GM12875 (cell line): ENCODE data around the gene ATOSB.
"Not testable (repeated sequence)": the region's sequence is repeated elsewhere in the genome, so short reads cannot be mapped to it uniquely, and the experiment has no call there.

ENCODE experiments used
- H3K4me3 ChIP-seq: one replicate; pipeline ENCODE4 v1.5.1; 2011; ENCODE audit warnings: low read depth, low read length, control low read depth
- TF ChIP-seq, protein P1 (sequence below): IDR thresholded peaks from 2 replicates; pipeline ENCODE4 v1.5.1; 2011; ENCODE audit warnings: low read depth, mild to moderate bottlenecking, control low read depth, inconsistent platforms, low read length, moderate library complexity, borderline replicate concordance; ENCODE audit not compliant: insufficient read depth

Gene ATOSB

DNA sequence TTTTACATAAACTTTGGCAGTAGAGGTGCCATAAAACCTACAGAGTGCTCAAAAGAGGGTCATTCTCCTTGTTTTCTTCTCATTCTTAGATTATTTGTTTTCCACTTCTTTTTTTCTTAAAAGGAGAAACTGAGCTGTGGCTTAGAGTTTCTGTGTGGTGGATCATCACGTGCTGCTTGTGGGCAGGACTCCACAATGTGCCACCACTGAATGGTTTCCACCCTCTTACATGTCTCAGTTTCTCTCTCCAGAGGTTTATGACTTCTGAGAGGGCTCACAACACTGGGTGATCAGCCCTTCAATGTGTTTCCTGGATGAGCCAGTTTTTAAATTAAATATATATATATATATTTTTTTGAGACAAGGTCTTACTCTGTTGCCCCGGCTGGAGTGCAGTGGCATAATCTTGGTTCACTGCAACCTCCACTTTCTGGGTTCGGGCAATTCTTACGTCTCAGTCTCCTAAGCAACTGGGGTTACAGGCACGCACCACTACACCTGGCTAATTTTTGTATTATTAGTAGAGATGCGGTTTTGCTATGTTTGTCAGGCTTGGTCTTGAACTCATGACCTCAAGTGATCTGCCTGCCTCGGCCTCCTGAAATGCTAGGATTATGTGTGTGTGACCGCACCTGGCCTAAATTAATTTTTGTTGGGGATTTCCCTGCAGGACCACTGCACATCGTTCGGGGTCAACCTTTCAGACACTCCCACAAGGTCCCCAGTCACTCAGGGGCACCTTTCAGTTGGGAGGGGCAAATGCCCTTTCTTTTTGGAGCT is 43.0 kb upstream of the ATOSB start:
- no peak overlapping the region for H3K4me3 ChIP-seq
- TF ChIP-seq, protein P1, sequence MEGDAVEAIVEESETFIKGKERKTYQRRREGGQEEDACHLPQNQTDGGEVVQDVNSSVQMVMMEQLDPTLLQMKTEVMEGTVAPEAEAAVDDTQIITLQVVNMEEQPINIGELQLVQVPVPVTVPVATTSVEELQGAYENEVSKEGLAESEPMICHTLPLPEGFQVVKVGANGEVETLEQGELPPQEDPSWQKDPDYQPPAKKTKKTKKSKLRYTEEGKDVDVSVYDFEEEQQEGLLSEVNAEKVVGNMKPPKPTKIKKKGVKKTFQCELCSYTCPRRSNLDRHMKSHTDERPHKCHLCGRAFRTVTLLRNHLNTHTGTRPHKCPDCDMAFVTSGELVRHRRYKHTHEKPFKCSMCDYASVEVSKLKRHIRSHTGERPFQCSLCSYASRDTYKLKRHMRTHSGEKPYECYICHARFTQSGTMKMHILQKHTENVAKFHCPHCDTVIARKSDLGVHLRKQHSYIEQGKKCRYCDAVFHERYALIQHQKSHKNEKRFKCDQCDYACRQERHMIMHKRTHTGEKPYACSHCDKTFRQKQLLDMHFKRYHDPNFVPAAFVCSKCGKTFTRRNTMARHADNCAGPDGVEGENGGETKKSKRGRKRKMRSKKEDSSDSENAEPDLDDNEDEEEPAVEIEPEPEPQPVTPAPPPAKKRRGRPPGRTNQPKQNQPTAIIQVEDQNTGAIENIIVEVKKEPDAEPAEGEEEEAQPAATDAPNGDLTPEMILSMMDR: no peak

DNA sequence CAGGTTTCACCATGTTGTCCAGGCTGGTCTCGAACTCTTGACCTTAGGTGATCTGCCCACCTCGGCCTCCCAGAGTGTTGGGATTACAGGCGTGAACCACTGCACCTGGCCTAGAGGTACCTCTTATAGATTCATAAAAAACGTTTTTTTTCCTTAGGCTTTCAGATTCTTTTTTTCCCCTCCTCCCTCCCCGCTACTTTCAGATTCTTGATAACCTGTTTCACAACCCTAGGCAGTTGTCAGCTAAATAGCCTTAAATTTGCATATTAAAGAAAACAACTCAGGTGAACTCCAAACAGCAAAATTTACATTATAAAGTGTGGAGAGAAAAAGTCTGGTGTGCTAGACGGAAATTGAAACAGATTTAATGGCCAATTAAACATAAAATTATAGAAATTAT is 42.2 kb upstream of the ATOSB start:
- H3K4me3 ChIP-seq: not testable (repeated sequence)

DNA sequence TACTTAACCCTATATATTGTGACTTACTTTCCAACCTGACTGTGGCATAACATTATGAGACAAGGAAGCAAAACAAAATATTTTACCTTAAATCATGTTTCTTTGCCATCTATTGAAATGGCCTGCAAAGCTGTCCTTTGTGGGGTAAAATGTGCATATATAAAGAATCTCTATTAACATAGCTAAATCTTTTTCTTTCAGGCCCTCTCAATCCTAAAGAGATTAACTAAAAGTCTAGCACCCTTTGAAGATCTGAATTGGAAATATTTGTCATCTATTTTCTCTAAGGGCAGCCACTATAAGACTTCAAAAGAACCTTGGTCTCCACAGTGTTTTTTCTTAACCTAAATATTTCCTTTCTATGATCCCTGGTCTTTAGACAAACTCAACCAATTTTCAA is 41.1 kb upstream of the ATOSB start:
- H3K4me3 ChIP-seq: no peak overlapping the region
- TF ChIP-seq, protein P1: no peak

DNA sequence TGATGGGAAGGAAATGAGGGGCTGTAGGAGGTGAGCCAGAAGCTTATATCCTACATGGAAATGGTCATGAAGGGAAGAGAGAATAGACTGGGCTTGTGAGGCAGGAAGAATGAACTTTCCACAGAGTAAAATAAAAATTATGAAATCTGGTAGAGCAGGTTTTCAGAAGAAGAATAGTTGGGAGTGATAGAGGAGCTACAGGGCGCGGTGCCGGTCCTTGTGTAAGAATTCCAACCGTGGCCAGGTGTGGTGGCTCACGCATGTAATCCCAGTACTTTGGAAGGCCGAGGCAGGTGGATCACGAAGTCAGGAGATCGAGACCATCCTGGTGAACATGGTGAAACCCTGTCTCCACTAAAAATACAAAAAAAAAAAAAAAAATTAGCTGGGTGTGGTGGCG is 37.3 kb upstream of the ATOSB start:
- TF ChIP-seq, protein P1: no peak

DNA sequence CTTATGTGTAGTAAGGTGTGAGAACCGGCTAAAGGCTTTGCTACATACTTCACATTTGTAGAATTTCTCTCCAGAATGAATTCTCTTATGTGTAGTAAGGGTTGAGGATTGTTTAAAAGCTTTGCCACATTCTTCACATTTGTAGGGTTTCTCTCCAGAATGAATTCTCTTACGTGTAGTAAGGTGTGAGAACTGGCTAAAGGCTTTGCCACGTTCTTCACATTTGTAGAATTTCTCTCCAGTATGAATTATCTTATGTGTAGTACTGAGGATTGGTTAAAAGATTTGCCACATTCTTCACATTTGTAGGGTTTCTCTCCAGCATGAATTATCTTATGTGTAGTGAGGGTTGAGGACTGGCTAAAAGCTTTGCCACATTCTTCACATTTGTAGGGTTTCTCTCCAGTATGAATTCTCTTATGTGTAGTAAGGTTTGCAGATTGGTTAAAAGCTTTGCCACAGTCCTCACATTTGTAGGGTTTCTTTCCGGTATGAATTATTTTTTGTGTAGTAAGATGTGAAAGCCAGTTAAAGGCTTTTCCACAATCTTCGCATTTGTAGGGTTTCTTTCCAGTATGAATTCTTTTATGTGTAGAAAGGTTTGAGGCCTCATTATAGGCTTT is 32.4 kb upstream of the ATOSB start:
- not testable (repeated sequence) for H3K4me3 ChIP-seq

More for the DNA sequence above, 37.3 kb upstream of the ATOSB start:
- no peak overlapping the region for H3K4me3 ChIP-seq

DNA sequence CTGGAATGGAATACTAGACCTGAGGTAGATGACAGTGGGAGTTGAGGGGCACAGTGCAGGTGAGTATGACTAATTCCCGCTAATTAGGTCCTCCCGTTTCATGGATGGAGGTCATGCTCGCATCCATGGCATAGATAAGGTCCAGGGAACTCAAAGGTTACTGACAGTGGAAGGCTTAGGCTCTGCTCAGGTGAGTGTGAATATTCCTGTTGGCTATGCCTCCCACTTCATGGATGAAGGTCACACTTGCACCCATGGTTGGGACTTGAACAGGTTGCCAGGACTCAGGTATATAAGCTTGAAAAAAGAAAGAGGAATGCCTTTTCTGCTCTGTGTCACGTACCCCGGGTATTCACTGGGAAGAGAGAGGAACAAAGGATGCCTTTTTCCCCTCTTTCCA is 26.4 kb upstream of the ATOSB start:
- H3K4me3 ChIP-seq: no peak overlapping the region
- TF ChIP-seq, protein P1: no peak

DNA sequence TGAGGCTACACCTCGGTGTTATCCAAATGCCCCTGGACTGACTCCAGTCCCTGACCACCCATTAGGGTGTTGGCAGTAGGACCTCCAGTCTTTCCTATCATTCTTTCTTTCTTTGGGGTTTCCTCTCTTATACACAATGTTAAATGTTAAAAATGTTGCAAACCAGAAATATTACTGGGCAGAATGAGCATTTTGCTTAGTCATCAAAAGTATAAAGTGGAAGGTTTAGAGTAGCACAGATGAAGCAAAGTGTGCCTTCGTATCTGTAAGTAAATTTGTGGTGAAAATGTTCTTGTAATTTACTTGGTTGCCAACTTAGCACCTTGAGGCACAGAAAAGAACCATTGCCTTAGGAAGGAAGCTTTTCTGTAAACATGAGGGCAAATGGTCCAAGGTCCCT is 24.4 kb upstream of the ATOSB start:
- H3K4me3 ChIP-seq: no peak overlapping the region
- TF ChIP-seq, protein P1: no peak

DNA sequence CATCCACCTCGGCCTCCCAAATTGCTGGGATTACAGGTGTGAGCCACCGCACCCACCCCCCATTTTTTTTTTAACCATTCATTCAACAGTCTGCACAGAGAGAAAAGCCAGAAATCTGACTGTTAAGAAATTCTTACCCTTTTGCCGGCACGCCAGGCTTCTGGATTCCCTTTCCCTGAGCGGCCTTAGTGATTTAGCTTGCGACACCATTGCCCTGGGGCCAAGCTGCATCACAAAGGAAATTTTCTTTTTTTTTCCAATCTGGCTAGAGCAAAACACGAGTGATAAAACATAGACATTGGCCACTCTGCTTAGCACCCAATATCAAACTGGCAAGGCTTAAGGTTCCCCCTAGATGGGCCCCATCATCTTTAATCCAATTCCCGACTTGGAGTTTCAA is 21.2 kb upstream of the ATOSB start:
- H3K4me3 ChIP-seq: no peak overlapping the region
- TF ChIP-seq, protein P1: no peak
